NCI-H2227 treated with DMSO at 0.1 percent for 48 hours (cell line): ENCODE results near the gene PTEN.
A peak's percentile ranks its signal among the peaks of the same experiment; 100 is the strongest.
"Not testable (repeated sequence)": the region's sequence is repeated elsewhere in the genome, so short reads cannot be mapped to it uniquely, and the experiment has no call there.

Experiments
- DNase-seq: peaks from one replicate; lab custom pipeline; 2025; lab: John Stamatoyannopoulos, UW

PTEN gene

GRCh38 chr10:87863053-87863943, at the start of gene PTEN, which contains the start of gene KLLN:
Gene PTEN, plus strand, starts transcription at chr10:87863625. Its CDS starts 845 bp downstream, at chr10:87864470.
Gene KLLN, minus strand, starts transcription at chr10:87863533. Its CDS starts 1,046 bp downstream, at chr10:87862487.
- peak; percentile 86 for DNase-seq

GRCh38 chr10:87816163-87816897, 47.1 kb upstream of the PTEN start:
- DNase-seq, result no peak

- no peak for DNase-seq
Observed at GRCh38 chr10:87816898-87817608, 46.4 kb upstream of the PTEN start.

GRCh38 chr10:87817609-87818504, 45.6 kb upstream of the PTEN start, which contains the start of gene ATAD1:
Gene ATAD1, minus strand, starts transcription at chr10:87818226. Its CDS starts 3,627 bp downstream, at chr10:87814599.
- DNase-seq, result peak; percentile 75

GRCh38 chr10:87818505-87819288, 44.7 kb upstream of the PTEN start:
- DNase-seq, result no peak

- DNase-seq, result no peak
Observed at GRCh38 chr10:87819289-87819585, 44.2 kb upstream of the PTEN start.

GRCh38 chr10:87826653-87827052, 36.8 kb upstream of the PTEN start:
- DNase-seq, result no peak

- DNase-seq, result no peak
Observed at GRCh38 chr10:87827681-87828080, 35.7 kb upstream of the PTEN start.

- not testable (repeated sequence) for DNase-seq
Observed at GRCh38 chr10:87829051-87829450, 34.4 kb upstream of the PTEN start.

- no peak for DNase-seq
Observed at GRCh38 chr10:87829986-87830729, 33.3 kb upstream of the PTEN start.

- DNase-seq, result no peak
Observed at GRCh38 chr10:87836098-87836497, 27.3 kb upstream of the PTEN start.

GRCh38 chr10:87837445-87837844, 26.0 kb upstream of the PTEN start:
- DNase-seq, result no peak

- DNase-seq, result no peak
Observed at GRCh38 chr10:87838650-87839049, 24.8 kb upstream of the PTEN start.

- DNase-seq, result no peak
Observed at GRCh38 chr10:87841186-87841585, 22.2 kb upstream of the PTEN start.

GRCh38 chr10:87842220-87842641, 21.2 kb upstream of the PTEN start:
- DNase-seq, result no peak

GRCh38 chr10:87842776-87843497, 20.5 kb upstream of the PTEN start:
- no peak for DNase-seq

- DNase-seq, result no peak
Observed at GRCh38 chr10:87843714-87844113, 19.7 kb upstream of the PTEN start.

- DNase-seq, result no peak
Observed at GRCh38 chr10:87844837-87845623, 18.4 kb upstream of the PTEN start.
